NCI-H2107 treated with DMSO at 0.1 percent for 48 hours (cell line): Measurements from ENCODE around the gene CASR.

Source experiments
- DNase-seq: peaks from one replicate; lab custom pipeline; 2025; ENCODE audit not compliant: unreplicated experiment; lab: John Stamatoyannopoulos, UW

Gene CASR

DNA sequence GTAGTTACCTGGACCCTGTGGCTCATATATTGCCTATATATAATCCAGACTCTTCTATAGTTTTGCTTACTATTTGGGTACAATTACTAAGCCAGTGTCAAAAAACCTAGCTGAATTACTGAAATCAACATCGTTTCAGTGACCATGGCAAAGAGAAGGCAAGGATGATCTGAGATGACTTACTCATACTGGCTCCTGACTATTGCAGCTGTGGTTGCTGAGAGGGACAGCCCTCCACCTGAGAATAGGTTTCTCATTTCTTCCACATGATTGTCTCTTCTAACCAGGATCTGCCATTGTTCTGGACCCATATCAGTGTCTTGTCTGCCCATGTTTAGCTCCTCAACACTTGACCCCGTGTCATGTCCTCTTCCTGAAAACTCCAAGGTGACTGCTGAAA is 30.2 kb downstream of the CASR start:
- no peak for DNase-seq

DNA sequence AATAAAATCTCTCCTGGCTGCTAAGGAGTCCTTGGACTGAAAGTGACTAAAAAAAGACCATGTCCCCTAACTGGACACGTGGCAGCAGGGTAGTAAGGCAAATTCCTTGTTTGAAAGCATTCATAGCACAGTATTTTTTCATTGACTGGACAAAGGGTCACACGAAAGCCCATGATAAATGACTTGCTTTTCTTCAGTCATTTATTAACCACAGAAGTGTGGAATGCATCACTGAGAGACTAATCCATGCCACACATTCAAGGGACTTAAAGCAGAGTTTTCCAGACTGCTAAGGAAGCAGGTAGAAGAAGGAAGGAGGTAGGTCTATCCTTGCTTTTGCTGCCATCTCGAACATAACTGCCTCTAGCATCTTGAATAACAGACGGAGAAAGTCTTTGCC is 31.2 kb downstream of the CASR start:
- DNase-seq: no peak

DNA sequence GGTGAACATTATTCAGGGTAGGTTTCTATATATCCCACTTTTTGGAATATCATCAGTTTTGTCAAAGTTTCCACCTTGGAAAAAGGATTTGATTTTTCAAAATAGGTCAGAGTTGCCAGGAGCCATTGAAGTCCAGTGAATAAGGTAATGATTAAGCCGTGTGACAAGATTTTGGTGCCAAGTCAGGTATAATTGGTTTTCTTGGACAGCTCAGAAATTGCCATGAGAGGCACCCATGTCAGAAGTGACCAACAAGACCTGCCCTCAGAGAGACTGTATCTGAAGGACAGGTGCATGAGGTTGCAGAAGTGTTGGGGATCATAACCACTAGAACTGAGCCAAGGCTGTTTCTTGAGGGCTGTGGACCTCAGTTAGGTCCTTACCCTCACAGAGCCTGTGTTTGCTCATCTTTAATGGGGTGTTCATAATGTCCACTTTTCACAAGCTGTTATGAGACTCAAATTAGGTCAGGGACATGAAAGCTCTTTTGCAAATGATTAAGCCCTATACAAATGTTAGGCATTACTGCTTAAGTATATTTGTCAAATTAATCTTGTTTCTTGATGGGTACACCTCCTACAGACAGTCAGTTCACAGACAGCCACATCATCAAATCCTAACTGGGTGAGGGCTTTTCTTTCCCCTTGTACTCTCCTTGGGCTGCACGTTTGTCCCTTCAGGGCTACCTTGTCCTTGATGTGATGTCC is 32.3 kb downstream of the CASR start:
- DNase-seq: no peak

DNA sequence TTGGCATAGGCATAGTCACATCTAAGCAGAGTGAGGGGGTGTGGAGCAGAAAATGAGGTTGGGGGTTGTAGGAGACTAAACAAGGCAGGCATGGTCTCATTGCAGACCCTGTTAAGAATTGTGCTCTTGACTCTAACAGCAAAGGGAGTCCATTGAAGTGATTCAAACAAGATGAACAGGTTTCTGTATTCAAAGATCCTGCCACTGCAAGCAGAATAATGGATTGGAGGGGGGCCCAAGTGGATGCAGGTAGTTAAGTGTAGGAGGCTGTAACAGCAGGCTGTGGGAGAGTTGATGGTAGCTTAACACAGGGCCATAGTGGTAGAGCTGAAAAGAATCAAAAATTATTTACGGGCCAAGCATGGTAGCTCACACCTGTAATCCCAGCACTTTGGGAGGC is 34.4 kb downstream of the CASR start:
- no peak for DNase-seq

DNA sequence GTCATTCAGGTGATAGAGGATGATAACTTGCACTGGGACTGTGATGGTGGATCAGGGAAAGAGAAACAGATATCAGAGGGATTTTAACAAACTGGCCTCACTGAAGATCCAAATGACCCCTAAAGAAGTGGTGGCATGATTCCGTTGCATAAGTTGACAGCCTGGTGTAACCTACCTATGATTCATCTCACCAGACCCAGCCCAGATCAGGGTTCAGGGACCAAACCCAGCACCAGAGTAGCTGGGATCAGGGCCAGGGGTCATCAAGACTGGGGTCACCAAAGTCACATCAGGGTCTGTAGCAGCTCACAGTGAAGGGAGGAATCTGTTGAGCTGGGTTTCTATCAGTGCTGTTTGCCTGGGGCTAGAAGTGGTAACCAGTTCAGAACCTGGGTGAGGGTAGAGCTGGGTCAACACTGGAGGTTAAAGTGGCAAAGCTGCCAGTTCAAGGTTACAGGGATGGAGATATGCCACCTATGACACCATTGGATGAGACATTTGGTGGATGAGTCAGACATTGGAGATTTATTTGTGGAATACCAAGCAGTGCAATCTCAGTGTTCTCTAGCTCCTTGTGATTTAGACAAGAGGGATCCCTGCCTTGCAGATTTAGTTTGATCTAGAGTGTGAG is 35.9 kb downstream of the CASR start:
- no peak for DNase-seq

DNA sequence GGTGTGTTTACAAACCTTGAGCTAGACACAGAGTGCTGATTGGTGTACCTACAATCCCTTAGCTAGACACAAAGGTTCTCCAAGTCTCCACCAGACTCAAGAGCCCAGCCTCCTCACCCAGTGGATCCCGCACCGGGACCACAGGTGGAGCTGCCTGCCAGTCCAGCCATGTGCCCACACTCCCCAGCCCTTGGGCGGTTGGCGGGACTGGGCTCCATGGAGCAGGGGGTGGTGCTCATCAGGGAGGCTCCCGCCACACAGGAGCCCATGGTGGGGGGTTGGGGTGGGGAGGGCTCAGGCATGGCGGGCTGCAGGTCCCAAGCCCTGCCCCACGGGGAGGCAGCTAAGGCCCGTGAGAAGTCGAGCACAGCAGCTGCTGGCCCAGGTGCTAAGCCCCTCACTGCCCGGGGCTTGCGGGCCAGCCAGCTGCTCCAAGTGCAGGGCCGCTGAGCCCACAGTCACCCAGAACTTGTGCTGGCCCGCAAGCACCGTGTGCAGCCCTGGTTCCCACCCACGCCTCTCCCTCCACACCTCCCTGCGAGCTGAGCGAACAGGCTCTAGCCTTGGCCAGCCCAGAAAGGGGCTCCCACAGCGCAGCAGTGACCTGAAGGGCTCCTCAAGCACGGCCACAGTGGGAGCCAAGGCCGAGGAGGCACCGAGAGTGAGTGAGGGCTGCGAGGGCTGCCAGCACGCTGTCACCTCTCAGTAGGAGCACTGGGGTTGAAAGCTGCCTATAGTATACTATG is 43.7 kb downstream of the CASR start:
- DNase-seq: no peak

DNA sequence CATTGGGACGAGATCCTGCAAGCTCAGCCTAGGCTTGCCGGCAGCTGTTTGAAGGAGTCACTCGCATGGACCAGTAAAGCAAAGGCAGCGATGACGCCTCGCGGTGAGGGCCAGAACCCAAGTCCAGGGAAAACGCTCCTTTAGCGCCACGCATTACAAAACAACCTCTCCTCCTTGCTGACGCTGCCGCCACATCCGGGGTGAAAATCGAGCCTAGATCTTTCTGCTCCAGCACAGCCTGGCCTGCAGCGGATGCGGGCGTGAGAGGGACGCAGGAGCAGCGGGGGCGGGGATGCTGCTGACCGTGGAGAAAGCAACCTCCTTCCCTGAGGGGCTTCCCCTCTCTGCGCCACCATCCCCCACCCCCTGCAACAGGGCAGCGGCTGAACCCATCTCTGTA is 46.7 kb downstream of the CASR start:
- DNase-seq: no peak

DNA sequence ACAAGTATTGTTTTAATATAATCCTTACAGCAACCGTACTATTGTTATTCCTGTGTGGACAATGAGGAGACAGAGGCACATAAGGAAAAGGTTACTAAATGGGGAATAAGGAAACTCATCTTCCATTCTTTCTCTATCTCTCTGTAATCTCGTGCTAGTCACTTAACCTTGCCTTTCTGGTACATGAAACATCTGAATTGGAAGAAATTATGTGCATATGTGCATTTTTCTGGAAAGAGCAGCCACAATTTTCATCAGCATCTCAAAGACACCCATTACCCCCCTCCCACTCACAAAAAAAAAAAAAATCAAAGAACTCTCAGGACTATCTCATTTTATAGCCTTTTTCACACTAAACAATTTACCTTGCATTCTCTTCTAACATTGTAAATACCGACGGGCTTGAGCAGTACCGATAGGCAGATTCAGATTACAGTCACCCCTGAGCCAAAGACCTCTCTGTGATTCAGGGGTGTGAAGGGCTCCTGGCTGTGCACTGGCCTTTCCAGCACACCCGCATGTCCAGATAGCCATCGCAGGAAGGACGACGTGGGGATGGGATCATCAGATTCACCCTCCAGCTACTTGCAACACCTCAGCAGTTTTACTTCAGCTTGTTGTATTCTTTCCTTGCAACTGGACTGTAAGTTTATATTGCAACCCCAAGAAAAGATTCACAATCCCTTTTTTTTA is 48.1 kb downstream of the CASR start:
- no peak for DNase-seq

DNA sequence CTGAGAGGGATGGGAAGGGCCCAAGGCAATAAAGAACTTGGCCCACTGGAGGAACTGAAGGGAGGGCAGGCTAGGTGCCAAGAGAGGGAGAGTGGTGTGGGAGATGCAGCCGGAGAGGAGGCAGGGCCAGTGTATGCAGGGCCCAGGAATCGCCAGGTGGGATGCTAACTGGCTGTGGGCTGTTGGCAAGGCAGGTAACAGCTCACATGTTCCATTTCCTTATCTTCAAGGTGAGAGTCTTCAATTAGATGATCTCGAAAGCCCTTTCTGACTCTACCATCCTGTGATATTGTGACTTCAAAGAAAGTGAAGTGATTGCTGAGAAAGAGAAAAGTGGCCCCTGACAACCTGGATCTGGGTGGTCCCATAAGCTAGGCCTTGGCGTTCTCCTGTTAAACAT is 49.0 kb downstream of the CASR start:
- DNase-seq: no peak

DNA sequence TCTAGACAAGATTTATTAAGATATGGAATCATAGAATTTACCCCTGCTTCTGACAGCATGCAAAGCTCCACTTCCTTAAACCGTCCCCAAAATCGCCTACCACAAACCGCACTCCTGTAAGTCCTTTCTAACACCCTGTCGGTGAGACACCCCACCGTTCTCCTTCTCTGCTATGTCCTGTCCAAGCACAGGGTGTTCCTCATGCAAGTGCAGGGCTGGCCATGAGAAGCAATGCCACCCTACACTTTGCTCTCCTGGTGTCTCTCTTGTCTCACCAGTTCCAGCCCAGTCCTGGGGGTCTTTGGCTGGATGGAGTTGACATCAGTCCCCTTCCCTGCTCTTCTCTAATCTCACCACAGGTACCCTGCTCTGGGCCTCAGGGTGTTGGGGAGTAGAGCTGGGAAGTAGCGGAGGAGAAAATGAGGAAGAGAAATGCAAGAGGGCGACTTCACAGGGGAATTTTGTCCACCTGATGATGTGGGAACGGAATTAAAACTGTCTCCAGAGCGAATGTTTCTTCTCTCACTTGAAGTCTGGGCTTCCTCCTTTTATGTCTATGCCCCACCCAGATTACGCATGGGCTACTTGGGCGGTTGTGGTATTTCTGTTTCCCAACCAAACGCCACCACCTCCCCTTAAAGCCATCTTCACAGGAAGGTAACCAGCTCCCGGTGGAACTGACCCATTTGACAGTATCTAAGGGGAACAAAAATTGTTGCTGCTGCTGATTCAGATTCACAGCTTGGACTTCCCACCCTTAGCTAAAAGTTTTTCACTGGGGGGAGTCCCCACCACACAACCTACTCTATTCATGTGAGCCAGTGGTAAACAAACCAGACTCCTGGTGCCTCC is 49.9 kb downstream of the CASR start:
- DNase-seq: no peak

DNA sequence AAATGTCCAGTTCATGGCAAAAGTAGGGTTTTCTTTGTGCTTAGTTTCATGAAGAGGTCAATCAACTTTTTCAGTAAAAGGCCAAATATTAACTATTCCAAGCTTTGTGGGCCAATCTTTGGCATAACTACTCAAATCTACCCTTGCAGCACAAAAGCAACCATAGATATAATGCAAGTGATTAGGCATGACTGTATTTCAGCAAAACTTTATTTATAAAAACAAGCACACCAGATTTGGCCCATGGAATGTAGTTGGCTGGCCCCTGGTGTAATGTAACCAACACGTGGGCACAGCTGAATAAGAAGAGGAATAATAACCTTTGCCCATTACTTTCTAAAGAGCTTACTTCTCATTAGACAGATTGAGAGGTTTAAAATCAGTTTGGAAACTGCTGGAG is 50.6 kb downstream of the CASR start:
- no peak for DNase-seq

DNA sequence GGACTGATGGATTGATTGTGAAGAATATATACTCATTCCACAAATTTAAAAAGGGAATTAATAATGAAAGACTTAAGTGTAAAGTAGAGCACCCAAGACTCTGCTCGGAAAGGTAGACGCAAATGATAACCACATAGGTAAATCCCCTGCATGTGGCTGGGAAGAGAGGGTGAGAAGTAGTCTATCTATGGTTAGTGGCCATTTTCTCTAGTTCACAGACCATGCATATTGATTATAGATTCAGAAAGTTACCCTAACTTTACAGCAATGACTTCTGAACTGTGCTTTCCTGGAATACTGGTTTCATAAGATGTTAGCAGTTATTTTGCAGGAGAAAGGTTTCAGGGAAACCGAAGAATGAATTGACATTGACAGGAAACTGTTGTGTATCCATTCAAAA is 51.7 kb downstream of the CASR start:
- DNase-seq: no peak

DNA sequence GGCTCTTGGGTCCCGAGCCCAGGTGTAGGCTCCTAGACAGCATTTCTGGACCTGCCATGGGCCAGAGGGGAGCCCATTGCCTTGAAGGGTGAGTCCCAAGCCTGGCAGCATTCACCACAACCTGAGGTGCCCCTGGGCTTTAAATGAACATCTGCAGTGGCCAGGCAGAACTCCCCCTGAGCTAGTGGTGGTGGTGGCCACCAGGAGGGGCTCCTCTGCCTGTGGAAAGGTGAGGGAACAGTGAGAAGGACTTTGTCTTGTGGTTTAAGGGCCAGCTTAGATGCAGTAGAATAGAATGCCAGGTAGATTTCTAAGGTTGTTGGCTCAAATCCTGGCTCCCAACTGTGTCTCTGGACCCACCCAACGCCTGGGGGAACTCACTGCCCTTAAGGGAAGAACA is 55.6 kb downstream of the CASR start:
- DNase-seq: no peak

DNA sequence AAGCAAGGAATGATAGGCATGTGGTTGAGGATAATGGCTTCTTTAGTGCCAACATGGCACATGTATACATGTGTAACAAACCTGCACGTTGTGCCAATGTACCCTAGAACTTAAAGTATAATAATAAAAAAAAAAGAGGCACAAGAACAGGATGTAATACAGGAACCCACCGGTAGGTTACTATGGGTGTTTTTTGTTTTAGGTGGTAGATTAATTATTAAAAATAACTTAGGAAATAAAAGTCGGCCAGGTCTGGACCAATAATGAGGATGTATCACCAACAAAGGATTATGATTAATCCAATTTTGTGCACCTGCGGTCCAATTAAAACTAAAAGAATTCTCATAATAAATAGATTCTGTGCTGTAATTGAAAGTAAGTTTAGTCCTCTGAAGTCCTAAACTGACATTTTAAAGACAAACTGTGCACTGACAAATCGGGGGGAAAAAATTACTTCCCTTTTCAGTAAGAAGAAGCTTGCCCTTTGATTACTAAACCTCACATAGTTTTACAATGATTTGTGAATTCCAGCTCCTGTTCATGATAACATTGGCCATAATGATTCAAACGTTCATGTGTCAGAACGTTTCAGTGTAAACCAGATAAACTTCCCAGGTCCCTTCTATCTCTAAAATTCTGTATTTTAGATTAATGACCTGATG is 62.2 kb downstream of the CASR start:
- DNase-seq: no peak

DNA sequence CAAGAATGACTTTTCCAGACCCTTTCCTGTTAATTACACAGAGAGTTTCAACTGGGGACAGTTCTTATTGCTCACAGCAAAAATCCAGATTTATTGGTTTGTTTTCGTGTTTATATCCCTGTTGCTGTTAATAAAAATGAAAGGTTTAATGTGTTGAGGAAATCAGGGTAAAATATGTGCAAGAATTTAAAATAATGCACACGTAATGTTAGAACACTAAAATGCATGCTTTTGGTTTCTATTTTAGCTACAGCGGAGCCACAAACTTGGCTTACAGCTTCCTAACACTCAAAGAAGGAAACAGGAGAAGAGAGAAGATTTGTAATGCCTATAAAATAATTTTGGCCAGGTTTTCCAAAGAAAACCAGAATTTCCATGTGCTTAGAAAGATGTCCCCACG is 62.7 kb downstream of the CASR start:
- DNase-seq: no peak

DNA sequence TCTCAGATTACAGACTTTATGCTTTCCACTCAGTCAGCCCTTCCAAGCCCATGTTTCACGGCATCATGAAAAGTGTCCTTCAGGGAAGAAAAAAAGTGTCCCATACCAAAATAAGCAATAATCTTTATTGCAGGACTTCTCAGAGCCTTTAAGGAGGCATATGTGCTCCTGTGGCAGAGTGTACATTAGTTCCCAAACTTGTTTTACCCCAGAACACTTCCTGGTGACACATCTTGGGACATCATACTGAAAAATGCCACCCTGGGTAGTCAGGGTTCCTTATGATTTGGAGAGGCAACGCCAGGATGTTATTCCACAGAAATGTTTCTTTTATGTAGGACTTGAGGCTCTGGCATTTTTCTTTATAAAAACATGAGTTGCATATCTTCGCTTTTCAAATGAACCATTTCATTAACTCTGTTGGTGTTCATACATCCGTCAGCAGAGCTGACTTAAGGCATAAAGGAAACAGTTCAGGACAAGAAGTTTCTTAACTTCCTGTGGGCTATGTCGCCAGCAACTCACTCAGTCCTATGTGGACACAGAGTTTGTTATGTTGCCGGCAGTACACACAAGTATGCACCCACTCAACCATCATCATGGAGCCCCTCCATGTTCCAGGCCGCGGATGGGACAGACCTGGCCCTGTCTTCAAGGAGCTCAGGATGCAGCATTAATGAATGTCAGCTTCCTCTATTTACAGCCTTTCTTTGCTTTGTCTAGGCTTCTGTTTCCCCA is 63.8 kb downstream of the CASR start:
- DNase-seq: no peak

DNA sequence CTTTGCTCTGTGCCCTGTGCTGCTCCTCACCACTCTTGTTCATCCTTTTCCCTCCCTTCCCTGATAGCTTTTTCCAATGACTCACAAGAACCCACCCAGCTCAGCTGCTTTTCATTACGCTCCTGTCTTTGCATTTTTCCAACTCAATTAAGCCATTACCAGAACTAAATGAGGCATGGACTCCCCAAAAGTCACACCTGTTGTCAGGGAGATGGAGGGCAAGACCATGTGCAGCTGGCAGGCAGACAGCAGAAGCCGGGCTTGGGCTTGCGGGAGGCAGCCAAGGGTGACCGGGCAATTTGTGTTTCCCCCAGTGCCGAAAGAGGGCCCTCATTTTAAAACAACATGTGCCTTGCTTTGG is 64.3 kb downstream of the CASR start:
- no peak for DNase-seq

DNA sequence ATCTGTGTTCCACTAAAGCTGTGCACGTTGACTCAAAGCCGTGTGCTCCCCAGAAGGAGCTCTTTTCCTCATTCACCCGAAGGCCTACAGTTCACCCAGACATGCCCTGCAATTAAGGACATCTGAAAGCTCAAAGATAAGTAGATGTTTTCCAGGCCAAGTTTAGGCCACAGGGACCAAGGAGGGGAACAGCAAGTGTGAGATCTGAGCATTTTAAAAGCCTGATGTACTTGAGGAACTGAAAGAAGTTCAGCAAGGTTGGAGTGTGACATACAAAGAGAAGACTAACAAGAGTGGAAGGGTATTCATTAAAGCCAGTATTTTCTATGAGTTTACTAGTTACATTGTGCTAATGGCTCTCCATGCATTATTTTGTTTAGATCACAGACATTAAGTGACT is 68.0 kb downstream of the CASR start:
- DNase-seq: no peak

DNA sequence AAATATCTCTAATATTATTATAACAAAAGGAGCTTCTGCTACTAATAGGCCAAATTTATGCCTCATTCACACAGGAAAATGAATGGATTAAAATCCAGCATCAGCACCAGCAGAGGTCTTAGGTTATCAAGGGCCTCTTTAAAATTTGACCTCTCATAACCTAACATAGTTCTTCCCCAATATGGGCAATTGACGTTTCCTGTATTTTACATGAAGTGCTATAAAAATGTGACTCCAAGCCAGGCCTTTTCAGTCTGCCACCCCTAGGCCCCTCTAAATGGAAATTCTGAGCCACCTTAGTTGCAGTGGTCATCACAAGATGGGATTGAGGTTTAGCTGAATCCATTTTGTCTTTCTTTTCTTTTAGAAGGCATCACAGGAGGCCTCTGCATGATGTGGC is 70.1 kb downstream of the CASR start:
- no peak for DNase-seq
